Neural progenitor cell (in vitro differentiated cells): ENCODE data around the gene IWS1. TPM values are rescaled to one million over a fixed set of nuclear protein-coding genes. Genes with fewer than 3 reads are reported as not detected.
"Not testable (repeated sequence)": the region's sequence is repeated elsewhere in the genome, so short reads cannot be mapped to it uniquely, and the experiment has no call there.

Experiments
- DNase-seq: peaks from one replicate; pipeline ENCODE4 v3.0.0-alpha.2; 2016; ENCODE audit warnings: low spot score
- H2AFZ ChIP-seq: fragments of 200-600 bp; sonication (generic); replicated peaks from 2 replicates; pipeline ENCODE4 v1.6.1; 2016; ENCODE audit warnings: antibody characterized with exemption
- H3F3A ChIP-seq: fragments of 200-600 bp; sonication (generic); 2 replicates; pipeline ENCODE4 v1.6.1; 2016; ENCODE audit warnings: antibody characterized with exemption, low read depth
- H3K27ac ChIP-seq: fragments of 200-600 bp; sonication (generic); 2 replicates; pipeline ENCODE4 v1.5.1; 2016; ENCODE audit warnings: mild to moderate bottlenecking
- H3K27me3 ChIP-seq: fragments of 200-600 bp; sonication (generic); 2 replicates; pipeline ENCODE4 v1.6.1; 2016; ENCODE audit warnings: mild to moderate bottlenecking, moderate library complexity
- H3K36me3 ChIP-seq: fragments of 200-600 bp; sonication (generic); 2 replicates; pipeline ENCODE4 v1.5.1; 2016
- H3K4me1 ChIP-seq: fragments of 200-600 bp; sonication (generic); 2 replicates; pipeline ENCODE4 v1.6.1; 2016; ENCODE audit warnings: mixed run types
- H3K4me2 ChIP-seq: fragments of 200-600 bp; sonication (generic); 2 replicates; pipeline ENCODE4 v1.6.1; 2016
- H3K4me3 ChIP-seq: fragments of 200-600 bp; sonication (generic); 2 replicates; pipeline ENCODE4 v1.5.1; 2016
- H3K79me2 ChIP-seq: fragments of 200-600 bp; sonication (generic); 2 replicates; pipeline ENCODE4 v1.6.1; 2016; ENCODE audit warnings: low read depth
- H3K9ac ChIP-seq: fragments of 200-600 bp; sonication (generic); 2 replicates; pipeline ENCODE4 v1.6.1; 2016
- H3K9me3 ChIP-seq: fragments of 200-600 bp; sonication (generic); 2 replicates; pipeline ENCODE4 v1.5.1; 2016; ENCODE audit warnings: low read depth
- H4K20me1 ChIP-seq: fragments of 200-600 bp; sonication (generic); 2 replicates; pipeline ENCODE4 v1.6.1; 2016; ENCODE audit warnings: low read depth
- H3K27ac Mint-ChIP-seq: 3 replicates; pipeline ENCODE4 v1.8.0; 2021; ENCODE audit warnings: mixed read lengths
- H3K27me3 Mint-ChIP-seq: 2 replicates; pipeline ENCODE4 v1.8.0; 2022; ENCODE audit warnings: low read depth, mild to moderate bottlenecking, inconsistent platforms, moderate library complexity, mixed read lengths; ENCODE audit not compliant: insufficient read depth
- H3K36me3 Mint-ChIP-seq: 3 replicates; pipeline ENCODE4 v1.8.0; 2021; ENCODE audit warnings: mixed read lengths
- H3K4me1 Mint-ChIP-seq: 3 replicates; pipeline ENCODE4 v1.8.0; 2021; ENCODE audit warnings: mixed read lengths
- H3K4me3 Mint-ChIP-seq: 3 replicates; pipeline ENCODE4 v1.8.0; 2021; ENCODE audit warnings: mild to moderate bottlenecking, moderate library complexity, mixed read lengths
- H3K9me3 Mint-ChIP-seq: 3 replicates; pipeline ENCODE4 v1.8.0; 2020; ENCODE audit warnings: mixed read lengths
- EZH2 ChIP-seq: fragments of 200-600 bp; sonication (generic); IDR thresholded peaks from 2 replicates; pipeline ENCODE4 v1.6.1; 2017; ENCODE audit warnings: antibody characterized with exemption, mild to moderate bottlenecking, moderate library complexity
- EZH2phosphoT487 ChIP-seq: fragments of 200-600 bp; sonication (generic); IDR thresholded peaks from 2 replicates; pipeline ENCODE4 v1.6.1; 2017; ENCODE audit warnings: antibody characterized with exemption
- total RNA-seq: library from RNA; depleted of rRNA; stranded (reverse); fragments of >200 nt; gene quantifications from 2 replicates; pipeline ENCODE4 v1.2.3, GENCODE V29; 2015; ENCODE audit warnings: low replicate concordance
- TF ChIP-seq, protein P1 (sequence below): fragments of 200-600 bp; sonication (generic); IDR thresholded peaks from 2 replicates; pipeline ENCODE4 v1.5.1; 2017; ENCODE audit warnings: antibody characterized with exemption, mild to moderate bottlenecking

Gene IWS1
- total RNA-seq, 1 donor from 2014 or later, result 115 TPM

DNA sequence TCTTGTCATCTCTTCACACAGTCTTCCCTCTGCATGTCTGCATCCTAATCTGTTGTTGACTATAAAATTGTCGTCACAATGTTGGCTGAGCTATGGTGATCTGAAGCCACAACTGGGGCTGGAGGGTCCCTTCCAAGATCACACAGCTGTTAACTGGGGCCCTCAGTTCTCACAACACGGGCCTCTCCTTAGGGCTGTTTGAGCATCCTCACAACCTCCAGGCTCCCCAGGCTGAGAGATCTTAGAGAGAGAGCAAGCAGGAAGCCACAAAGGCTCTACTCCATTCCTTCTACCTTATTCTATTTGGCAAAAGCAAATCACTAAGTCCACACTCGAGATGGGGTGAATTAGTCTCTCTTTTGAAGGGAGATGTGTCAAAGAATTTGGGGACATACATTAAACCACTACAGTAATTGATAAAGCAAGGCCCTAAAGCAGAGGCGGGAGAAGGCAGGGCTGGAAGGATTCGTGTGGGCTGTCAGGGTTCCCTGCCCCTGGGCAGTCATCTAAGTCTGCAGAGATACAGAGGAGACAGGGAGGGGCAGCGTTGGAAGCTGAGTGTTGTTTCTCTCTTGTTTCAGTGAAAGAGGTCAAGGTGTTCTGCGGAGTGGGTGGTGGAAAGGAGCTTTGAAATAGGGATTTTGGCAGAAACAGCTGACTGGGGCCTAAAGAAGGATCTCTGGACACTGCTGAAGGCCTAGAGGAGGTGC, 25.1 kb upstream of the IWS1 start:
- no peak overlapping the region for H2AFZ ChIP-seq
- H3K79me2 ChIP-seq, result no peaks in the 10 kb centered on the region
- no peak overlapping the region for H3K9ac ChIP-seq
- H3K4me1 ChIP-seq, result no peaks in the 10 kb centered on the region
- H3K27me3 ChIP-seq, result peaks cover 11% of the 10 kb centered on the region
- H3K4me3 Mint-ChIP-seq, result no peak overlapping the region
- H3K9me3 Mint-ChIP-seq, result no peaks in the 10 kb centered on the region
- no peaks in the 10 kb centered on the region for H4K20me1 ChIP-seq
- no peak overlapping the region for H3K4me2 ChIP-seq
- no peak overlapping the region for H3K27ac Mint-ChIP-seq
- DNase-seq, result no peak
- H3K4me1 Mint-ChIP-seq, result no peaks in the 10 kb centered on the region
- no peaks in the 10 kb centered on the region for H3K9me3 ChIP-seq
- no peak overlapping the region for H3K4me3 ChIP-seq
- H3F3A ChIP-seq, result no peaks in the 10 kb centered on the region
- H3K27ac ChIP-seq, result no peak overlapping the region
- no peaks in the 10 kb centered on the region for H3K36me3 ChIP-seq
- H3K36me3 Mint-ChIP-seq, result no peaks in the 10 kb centered on the region
- H3K27me3 Mint-ChIP-seq, result peaks cover 15% of the 10 kb centered on the region
- TF ChIP-seq EZH2phosphoT487, result no peak
- no peak for TF ChIP-seq EZH2

DNA sequence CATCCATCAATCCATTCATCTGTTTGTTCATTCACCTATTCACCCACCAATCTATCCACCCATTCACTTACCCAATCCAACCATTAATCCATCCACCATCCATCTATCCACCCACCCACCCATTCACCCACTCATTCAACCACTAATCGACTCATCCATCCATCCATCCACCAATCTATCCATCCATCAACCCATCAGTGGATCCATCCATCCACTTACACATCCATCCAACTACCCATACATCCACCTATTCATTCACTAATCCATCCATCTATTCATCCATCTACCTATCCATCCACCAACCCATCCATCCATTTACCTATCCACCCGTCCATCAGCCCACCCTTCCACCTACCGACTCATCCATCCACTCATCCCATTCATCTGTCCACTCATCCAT, 20.5 kb upstream of the IWS1 start:
- Histone ChIP-seq H3K79me2 (no peaks in the 10 kb centered on the region), H3K36me3 (no peaks in the 10 kb centered on the region), H4K20me1 (no peaks in the 10 kb centered on the region), H3K9ac (no peak overlapping the region), H3K4me1 (peaks cover 2% of the 10 kb centered on the region), H3K4me3 (no peak overlapping the region), H3K4me2 (no peak overlapping the region), H3K27ac (no peak overlapping the region), H3K27me3 (peaks cover 11% of the 10 kb centered on the region), H3K9me3 (no peaks in the 10 kb centered on the region), H3F3A (no peaks in the 10 kb centered on the region), H2AFZ (no peak overlapping the region)
- no peak overlapping the region for H3K4me3 Mint-ChIP-seq
- H3K27ac Mint-ChIP-seq, result no peak overlapping the region
- H3K27me3 Mint-ChIP-seq, result peaks cover 13% of the 10 kb centered on the region
- H3K36me3 Mint-ChIP-seq, result no peaks in the 10 kb centered on the region
- no peaks in the 10 kb centered on the region for H3K9me3 Mint-ChIP-seq
- TF ChIP-seq, protein P1, sequence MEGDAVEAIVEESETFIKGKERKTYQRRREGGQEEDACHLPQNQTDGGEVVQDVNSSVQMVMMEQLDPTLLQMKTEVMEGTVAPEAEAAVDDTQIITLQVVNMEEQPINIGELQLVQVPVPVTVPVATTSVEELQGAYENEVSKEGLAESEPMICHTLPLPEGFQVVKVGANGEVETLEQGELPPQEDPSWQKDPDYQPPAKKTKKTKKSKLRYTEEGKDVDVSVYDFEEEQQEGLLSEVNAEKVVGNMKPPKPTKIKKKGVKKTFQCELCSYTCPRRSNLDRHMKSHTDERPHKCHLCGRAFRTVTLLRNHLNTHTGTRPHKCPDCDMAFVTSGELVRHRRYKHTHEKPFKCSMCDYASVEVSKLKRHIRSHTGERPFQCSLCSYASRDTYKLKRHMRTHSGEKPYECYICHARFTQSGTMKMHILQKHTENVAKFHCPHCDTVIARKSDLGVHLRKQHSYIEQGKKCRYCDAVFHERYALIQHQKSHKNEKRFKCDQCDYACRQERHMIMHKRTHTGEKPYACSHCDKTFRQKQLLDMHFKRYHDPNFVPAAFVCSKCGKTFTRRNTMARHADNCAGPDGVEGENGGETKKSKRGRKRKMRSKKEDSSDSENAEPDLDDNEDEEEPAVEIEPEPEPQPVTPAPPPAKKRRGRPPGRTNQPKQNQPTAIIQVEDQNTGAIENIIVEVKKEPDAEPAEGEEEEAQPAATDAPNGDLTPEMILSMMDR, result no peak
- TF ChIP-seq EZH2phosphoT487 (no peak), EZH2 (no peak)
- no peak for DNase-seq
- no peaks in the 10 kb centered on the region for H3K4me1 Mint-ChIP-seq

DNA sequence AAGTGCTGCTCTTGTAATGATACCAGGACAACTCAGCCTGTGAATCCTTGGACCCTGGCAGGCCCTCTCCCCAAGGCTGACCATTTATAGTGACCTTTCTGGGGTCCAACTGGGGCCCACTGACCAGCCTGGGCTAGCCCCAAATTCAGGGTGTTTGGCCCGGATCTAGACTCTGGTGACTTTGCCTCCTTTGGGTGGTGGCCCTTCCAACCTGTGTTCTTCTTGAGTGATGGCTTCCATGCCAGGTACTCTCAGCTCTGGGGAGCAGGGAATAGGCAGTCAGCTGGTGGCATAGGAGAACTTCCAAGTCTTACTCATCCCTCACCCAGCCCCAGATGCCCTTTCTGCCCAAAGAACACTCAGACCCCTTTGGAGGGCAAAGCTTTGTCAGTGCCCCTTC, 19.5 kb upstream of the IWS1 start:
- Histone ChIP-seq H3K36me3 (no peaks in the 10 kb centered on the region), H3K79me2 (no peaks in the 10 kb centered on the region), H3K27ac (no peak overlapping the region), H3K9me3 (no peaks in the 10 kb centered on the region), H3K9ac (no peak overlapping the region), H3K4me2 (no peak overlapping the region), H4K20me1 (no peaks in the 10 kb centered on the region), H3F3A (no peaks in the 10 kb centered on the region), H3K4me3 (no peak overlapping the region), H3K4me1 (peaks cover 2% of the 10 kb centered on the region), H3K27me3 (peaks cover 11% of the 10 kb centered on the region), H2AFZ (no peak overlapping the region)
- H3K27ac Mint-ChIP-seq, result no peak overlapping the region
- no peak overlapping the region for H3K4me3 Mint-ChIP-seq
- no peak for DNase-seq
- peaks cover 9% of the 10 kb centered on the region for H3K27me3 Mint-ChIP-seq
- TF ChIP-seq EZH2 (no peak), EZH2phosphoT487 (no peak)
- TF ChIP-seq, protein P1, result no peak
- H3K36me3 Mint-ChIP-seq, result no peaks in the 10 kb centered on the region
- H3K4me1 Mint-ChIP-seq, result no peaks in the 10 kb centered on the region
- H3K9me3 Mint-ChIP-seq, result no peaks in the 10 kb centered on the region

DNA sequence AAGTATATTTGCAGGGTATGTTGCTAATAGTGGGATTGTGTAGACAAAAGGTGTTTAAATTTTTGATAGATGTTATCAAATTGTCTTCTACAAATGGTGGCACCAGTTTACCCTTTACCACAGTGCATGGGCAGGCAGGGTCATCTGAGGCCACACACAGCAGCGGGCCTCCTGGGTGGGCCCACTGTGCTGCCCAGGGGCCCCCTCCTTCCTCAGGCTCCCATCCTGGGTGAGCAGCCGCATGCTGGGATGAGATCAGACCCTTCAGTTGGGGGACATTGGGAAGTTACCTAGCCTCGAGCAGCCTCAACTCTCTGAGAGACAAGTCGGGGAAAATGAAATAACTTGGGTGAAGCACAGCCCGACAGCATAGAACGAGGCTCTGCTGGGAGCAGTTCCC, 18.9 kb upstream of the IWS1 start:
- Histone ChIP-seq H4K20me1 (no peaks in the 10 kb centered on the region), H2AFZ (no peak overlapping the region), H3K27ac (no peak overlapping the region), H3K79me2 (no peaks in the 10 kb centered on the region), H3K36me3 (no peaks in the 10 kb centered on the region), H3F3A (no peaks in the 10 kb centered on the region), H3K4me3 (no peak overlapping the region), H3K9me3 (no peaks in the 10 kb centered on the region), H3K9ac (no peak overlapping the region), H3K27me3 (peaks cover 11% of the 10 kb centered on the region), H3K4me2 (no peak overlapping the region), H3K4me1 (peaks cover 2% of the 10 kb centered on the region)
- H3K4me3 Mint-ChIP-seq, result no peak overlapping the region
- no peaks in the 10 kb centered on the region for H3K9me3 Mint-ChIP-seq
- no peak overlapping the region for H3K27ac Mint-ChIP-seq
- H3K27me3 Mint-ChIP-seq, result peaks cover 9% of the 10 kb centered on the region
- no peak for DNase-seq
- H3K36me3 Mint-ChIP-seq, result no peaks in the 10 kb centered on the region
- H3K4me1 Mint-ChIP-seq, result no peaks in the 10 kb centered on the region
- no peak for TF ChIP-seq EZH2
- TF ChIP-seq EZH2phosphoT487, result no peak
- TF ChIP-seq, protein P1, result no peak

DNA sequence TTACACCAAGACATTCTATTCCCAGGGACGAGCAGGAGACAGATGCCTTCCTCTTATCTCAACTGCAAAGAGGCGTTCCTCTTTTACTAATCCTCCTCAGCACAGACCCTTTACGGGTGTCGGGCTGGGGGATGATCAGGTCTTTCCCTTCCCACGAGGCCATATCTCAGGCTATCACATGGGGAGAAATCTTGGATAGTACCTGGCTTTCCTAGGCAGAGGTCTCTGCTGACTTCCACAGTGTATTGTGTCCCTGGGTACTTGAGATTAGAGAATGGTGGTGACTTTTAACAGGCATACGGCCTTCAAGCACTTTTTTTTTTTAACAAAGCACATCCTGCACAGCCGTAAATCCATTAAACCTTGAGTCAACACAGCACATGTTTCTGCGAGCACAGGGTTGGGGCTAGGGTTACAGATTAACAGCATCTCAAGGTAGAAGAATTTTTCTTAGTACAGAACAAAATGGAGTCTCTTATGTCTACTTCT, 16.8 kb upstream of the IWS1 start:
- H3K9ac ChIP-seq, result not testable (repeated sequence)

More for the DNA sequence above, 16.8 kb upstream of the IWS1 start:
- not testable (repeated sequence) for H3K4me2 ChIP-seq, H3K4me1 ChIP-seq, H3K9me3 Mint-ChIP-seq, H3K4me1 Mint-ChIP-seq, H3K36me3 Mint-ChIP-seq, H3K79me2 ChIP-seq, H3K36me3 ChIP-seq, H3K9me3 ChIP-seq, H3K27ac Mint-ChIP-seq, H3F3A ChIP-seq, H3K4me3 ChIP-seq, H3K27ac ChIP-seq, H3K27me3 Mint-ChIP-seq, H4K20me1 ChIP-seq, H3K4me3 Mint-ChIP-seq, DNase-seq
- H2AFZ ChIP-seq, result peak overlapping the region; percentile 50
- peaks cover 14% of the 10 kb centered on the region for H3K27me3 ChIP-seq
